Fibroblast of skin of right quadriceps (primary cell): ENCODE data around the gene DIAPH2.
"Not testable (repeated sequence)": the region's sequence is repeated elsewhere in the genome, so short reads cannot be mapped to it uniquely, and the experiment has no call there.

ENCODE experiments used
- DNase-seq: peaks from one replicate; pipeline ENCODE4 v3.0.0-alpha.2; 2013

The DIAPH2 gene

DNA sequence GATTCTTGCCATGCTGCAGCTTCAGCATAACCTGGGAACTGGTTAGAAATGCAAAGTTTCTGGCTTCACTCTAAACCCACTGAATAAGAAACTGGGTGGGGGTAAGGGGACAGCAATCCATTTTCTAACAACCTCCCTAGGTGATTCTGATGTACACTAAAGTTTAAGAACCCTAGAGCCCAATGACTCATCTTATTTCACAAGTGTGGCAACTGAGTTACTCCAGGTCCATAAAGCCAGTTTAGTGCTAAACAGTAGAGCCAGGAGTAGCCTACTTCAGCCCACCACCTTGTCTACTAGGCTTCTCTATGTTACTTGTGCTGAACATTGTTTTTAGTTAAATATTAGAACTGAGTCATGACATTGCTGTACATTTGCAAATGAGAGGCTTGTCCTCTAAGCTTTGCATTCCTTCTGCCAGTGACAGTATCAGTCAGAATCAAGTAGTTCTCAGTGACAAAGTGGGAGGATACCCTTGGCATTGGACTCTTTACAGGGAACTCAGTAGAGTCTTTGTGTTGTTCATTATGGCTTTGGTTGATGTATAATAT lies 717.0 kb downstream of the DIAPH2 start:
- no peak for DNase-seq

DNA sequence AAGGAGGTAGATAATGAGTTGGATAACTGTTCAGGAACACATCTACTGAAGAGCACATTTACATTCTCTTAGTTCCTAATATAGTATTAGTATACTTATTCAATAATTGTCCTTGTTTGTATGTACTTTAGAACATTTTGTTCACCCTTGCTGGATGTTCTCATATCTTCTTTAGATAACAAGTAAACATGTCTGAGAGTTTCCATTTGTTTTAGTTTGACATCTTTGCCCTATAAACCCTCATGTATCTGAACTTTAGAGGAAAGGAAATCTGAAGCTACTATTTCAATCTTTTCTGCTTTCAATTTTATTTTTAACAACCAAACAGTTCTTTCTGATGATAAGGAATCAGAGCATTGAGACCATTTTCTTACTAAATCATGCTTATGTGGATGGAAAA lies 717.7 kb downstream of the DIAPH2 start:
- no peak for DNase-seq

DNA sequence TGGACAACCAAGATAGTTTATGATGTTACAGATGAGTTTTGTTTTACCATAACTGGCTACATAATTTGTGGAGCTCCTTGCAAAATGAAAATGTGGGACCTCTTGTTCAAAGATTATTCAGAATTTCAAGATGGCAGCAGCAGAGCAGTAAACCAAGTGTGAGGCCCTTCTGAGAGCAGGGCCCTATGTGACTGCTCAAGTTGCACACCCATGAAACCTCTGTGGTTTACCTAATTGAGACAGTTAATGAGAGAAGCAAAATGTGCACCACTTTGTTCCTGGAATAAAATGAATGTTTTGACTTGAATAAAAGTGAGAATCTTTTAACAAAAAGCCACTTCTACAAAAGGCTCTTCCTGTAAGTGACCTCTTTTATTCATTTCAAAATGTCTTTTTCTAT lies 718.3 kb downstream of the DIAPH2 start:
- no peak for DNase-seq

- DNase-seq: no peak
Measured at GRCh38 chrX:97405031-97405660, 720.5 kb downstream of the DIAPH2 start.

GRCh38 chrX:97409632-97410415 lies 725.2 kb downstream of the DIAPH2 start:
- not testable (repeated sequence) for DNase-seq

DNA sequence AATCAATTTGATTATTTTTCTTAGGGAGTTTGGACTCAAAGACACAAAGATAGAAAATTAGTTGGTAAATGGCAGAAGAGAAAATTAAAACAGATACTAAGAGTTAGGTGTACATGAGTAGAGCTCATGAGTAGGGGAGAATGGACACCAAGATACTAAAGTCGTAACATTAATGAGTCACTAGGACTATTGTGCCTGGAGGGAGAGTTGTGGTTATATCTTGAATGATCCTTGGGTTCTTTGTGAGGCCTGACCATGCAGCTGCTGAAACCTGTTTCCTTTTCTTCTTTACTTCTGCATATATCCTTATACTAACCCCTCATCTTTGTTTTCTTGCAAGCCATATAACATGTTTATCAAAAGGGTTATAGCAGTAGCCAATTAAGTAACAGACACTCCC lies 731.8 kb downstream of the DIAPH2 start:
- DNase-seq: no peak

DNA sequence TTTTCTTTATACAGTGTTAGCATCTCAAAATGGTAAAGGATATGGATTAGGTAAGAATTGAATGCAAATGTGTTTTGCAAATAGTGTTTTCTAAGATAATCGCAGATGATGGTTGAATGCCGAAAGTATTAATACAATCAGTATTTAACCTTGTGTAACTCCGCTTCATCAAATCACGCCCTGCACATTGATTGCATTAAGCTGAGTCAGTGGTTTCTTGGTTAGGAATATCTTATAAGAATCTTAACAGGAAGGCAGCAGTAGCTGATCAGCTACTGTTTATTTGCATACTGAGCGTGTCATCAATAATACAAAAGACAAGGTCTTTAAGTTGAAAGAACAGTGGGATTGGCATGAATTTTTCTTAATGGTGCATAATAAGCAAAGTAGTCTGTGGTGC lies 744.5 kb downstream of the DIAPH2 start:
- no peak for DNase-seq

GRCh38 chrX:97431281-97431680 lies 746.6 kb downstream of the DIAPH2 start:
- no peak for DNase-seq

DNA sequence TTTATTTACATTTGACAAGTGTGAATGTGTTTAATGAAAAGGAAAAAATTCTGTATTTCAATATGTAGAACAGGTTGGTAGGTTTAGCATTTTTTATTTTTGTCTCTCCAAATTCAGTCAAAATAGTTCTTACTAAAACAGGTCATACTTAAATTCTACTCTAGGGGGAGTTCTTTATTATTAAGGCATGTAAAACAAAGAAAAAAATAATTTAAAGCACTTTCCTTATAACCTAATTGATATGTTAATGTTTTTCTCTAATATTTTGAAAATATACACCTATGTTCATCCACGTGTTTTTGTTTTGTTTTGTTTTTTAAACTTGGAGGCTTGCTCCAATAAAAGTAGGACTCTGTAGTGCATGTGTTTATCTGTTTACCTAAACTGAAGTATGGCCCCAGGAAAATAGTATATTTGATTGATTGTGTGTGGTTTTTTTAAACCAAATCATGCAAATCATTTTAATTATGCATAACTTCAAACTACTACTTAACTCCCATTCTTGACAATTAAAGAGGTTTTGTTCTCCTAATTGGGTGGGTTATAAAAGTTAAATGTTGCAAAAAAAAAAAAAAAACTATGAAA lies 761.7 kb downstream of the DIAPH2 start:
- DNase-seq: no peak

DNA sequence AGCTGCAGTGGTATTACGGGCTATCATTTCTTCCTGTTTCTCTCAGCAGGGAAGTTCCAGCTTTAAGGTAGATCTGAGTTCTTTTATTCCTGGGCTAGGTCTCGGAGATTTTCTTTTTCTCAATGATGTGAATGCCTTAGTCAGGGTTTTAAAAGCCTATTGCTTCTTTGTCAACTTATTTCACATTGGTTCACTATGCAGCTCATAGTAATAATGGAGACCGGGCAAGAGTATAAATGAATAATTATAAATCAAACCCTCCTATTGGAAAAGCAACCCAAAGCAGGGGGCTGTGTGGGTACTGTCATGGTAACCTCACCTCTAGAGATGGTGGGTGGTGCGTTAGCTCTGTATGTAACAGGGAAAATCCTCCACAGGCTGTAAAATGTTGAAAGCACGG lies 762.7 kb downstream of the DIAPH2 start:
- DNase-seq: no peak

- no peak for DNase-seq
Measured at GRCh38 chrX:97452283-97452682, 767.6 kb downstream of the DIAPH2 start.

- DNase-seq: no peak
Measured at GRCh38 chrX:97461763-97462162, 777.1 kb downstream of the DIAPH2 start.

GRCh38 chrX:97471071-97471470 lies 786.4 kb downstream of the DIAPH2 start:
- DNase-seq: no peak

DNA sequence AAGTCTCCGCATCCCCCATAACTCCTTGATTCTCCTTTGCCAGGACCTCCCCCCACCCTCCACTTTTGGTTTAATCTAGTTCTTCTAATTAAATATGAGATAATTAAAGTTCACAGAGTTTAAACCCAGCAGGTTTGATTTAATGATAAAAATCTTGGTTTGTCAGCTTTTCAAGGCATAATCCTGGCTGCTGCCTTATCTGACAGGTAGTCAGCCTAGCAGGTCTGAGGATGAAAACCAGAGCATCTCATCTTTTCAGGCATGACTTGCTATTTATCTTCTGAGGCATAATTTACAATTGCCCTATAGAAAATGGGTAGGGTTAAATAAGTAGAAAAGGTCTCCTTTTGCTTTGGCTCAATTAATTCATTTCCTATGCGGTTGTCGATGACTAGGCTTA lies 790.3 kb downstream of the DIAPH2 start:
- DNase-seq: no peak

GRCh38 chrX:97479106-97479890 lies 794.7 kb downstream of the DIAPH2 start:
- DNase-seq: no peak

- no peak for DNase-seq
Measured at GRCh38 chrX:97481228-97481627, 796.6 kb downstream of the DIAPH2 start.

GRCh38 chrX:97482666-97483300 lies 798.1 kb downstream of the DIAPH2 start:
- DNase-seq: no peak

DNA sequence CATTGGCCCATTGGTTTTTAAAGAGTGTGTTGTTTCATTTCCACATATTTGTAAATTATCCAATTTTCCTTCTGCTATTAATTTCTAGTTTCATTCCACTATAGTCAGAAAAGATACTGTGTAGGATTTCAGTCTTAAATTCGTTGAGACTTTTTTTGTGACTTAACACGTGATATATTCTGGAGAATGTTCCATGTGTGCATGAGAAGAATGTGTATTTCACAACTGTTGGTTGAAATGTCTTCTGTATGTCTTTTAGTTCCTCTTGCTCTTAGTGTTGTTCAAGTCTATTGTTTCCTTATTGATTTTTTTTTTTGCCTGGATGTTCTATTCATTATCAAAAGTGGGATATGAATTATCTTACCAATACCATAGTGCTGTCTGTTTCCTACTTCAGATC lies 806.0 kb downstream of the DIAPH2 start:
- DNase-seq: no peak

DNA sequence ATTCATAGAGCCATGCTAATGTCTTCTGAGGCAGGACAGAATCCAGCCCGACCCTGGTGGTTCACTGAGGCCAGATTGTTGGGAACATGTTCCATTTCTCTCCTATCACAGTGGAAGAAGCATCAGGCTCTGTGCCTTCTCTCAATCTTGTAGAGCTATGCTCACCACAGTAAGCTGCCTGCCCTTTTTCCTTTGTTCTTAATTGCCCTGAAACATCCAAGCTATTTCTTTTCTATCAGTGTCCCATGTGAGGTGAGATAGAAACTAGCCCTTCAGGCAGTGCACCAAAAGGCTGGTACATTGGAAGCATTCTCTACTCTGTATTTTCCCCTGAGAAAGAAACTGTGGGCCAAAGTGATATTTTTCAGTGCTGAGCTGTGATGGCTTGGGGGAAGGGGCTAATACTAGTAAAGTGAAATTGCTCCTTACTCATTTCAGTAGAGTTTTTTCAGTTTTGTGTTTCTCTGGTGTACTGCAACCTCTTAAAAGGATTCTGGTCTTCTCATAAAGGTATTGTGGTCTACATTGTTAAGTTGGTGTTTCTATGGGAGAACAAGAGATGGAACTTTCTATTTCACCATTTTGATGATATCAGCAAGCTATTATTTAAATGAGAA lies 810.2 kb downstream of the DIAPH2 start:
- DNase-seq: no peak

- DNase-seq: no peak
Measured at GRCh38 chrX:97498093-97498492, 813.5 kb downstream of the DIAPH2 start.

- DNase-seq: no peak
Measured at GRCh38 chrX:97504431-97504830, 819.8 kb downstream of the DIAPH2 start.

GRCh38 chrX:97517763-97518162 lies 833.1 kb downstream of the DIAPH2 start:
- DNase-seq: no peak
